WTC11 (cell line): Measurements from ENCODE around the gene SAA2. TPM values are rescaled to one million over a fixed set of nuclear protein-coding genes. Genes with fewer than 3 reads are reported as not detected.

Experiments used
- ATAC-seq: fragments of 200-7000 bp; cut with Tn5 transposase; 2 replicates; pipeline ENCODE4 v1.10.0; 2021; ENCODE audit warnings: mild to moderate bottlenecking, moderate library complexity
- CTCF ChIA-PET: fragments of 300-600 bp; sonication (Branson Sonifier 250); formaldehyde crosslinking; loops from one replicate; lab custom pipeline; 2021; ENCODE audit warnings: antibody characterized with exemption; lab: Charles Lee
- POLR2A ChIA-PET: fragments of 350-600 bp; sonication (Branson Sonifier 250); formaldehyde crosslinking; loops from one replicate; lab custom pipeline; 2021; ENCODE audit warnings: antibody characterized with exemption; lab: Charles Lee
- DNase-seq: peaks from one replicate; pipeline ENCODE4 v3.0.0; 2021; ENCODE audit warnings: low spot score
- H3K27ac Mint-ChIP-seq: 2 replicates; pipeline ENCODE4 v1.8.0; 2021; ENCODE audit warnings: mixed read lengths
- H3K27me3 Mint-ChIP-seq: 2 replicates; pipeline ENCODE4 v1.8.0; 2021; ENCODE audit warnings: low read depth, mild to moderate bottlenecking, moderate library complexity, mixed read lengths
- H3K36me3 Mint-ChIP-seq: 2 replicates; pipeline ENCODE4 v1.8.0; 2021; ENCODE audit warnings: mixed read lengths
- H3K4me1 Mint-ChIP-seq: 2 replicates; pipeline ENCODE4 v1.8.0; 2022; ENCODE audit warnings: mixed read lengths
- H3K4me3 Mint-ChIP-seq: 2 replicates; pipeline ENCODE4 v1.8.0; 2021; ENCODE audit warnings: mild to moderate bottlenecking, moderate library complexity, mixed read lengths
- H3K9me3 Mint-ChIP-seq: 2 replicates; pipeline ENCODE4 v1.8.0; 2021; ENCODE audit warnings: mixed read lengths
- ATF2 ChIP-seq: sonication (generic); formaldehyde crosslinking; IDR thresholded peaks from 2 replicates; pipeline ENCODE4 v1.8.1; 2022; ENCODE audit warnings: low read depth, missing genetic modification reagents, borderline replicate concordance
- CREB1 ChIP-seq: sonication (generic); formaldehyde crosslinking; IDR thresholded peaks from 2 replicates; pipeline ENCODE4 v1.8.0; 2023; ENCODE audit warnings: mild to moderate bottlenecking, missing genetic modification reagents
- ELF4 ChIP-seq: sonication (generic); formaldehyde crosslinking; IDR thresholded peaks from 2 replicates; pipeline ENCODE4 v1.8.1; 2022; ENCODE audit warnings: low read depth, mild to moderate bottlenecking, moderate library complexity, missing genetic modification reagents
- MAX ChIP-seq: sonication (generic); formaldehyde crosslinking; IDR thresholded peaks from 2 replicates; pipeline ENCODE4 v1.8.0; 2022; ENCODE audit warnings: mild to moderate bottlenecking, missing genetic modification reagents
- MYBL2 ChIP-seq: sonication (generic); formaldehyde crosslinking; IDR thresholded peaks from 2 replicates; pipeline ENCODE4 v1.8.1; 2023; ENCODE audit warnings: mild to moderate bottlenecking, moderate library complexity, missing genetic modification reagents
- OVOL2 ChIP-seq: fragments of 250-450 bp; sonication (Bioruptor Pico); IDR thresholded peaks from 2 replicates; pipeline ENCODE4 v1.9.0; 2021; ENCODE audit warnings: mild to moderate bottlenecking, borderline replicate concordance
- RORB ChIP-seq: fragments of 250-450 bp; sonication (Bioruptor Pico); IDR thresholded peaks from 2 replicates; pipeline ENCODE4 v1.9.0; 2021; ENCODE audit warnings: mild to moderate bottlenecking
- SMAD3 ChIP-seq: sonication (generic); formaldehyde crosslinking; IDR thresholded peaks from 2 replicates; pipeline ENCODE4 v1.8.0; 2022; ENCODE audit warnings: missing genetic modification reagents, mild to moderate bottlenecking, borderline replicate concordance
- SOX15 ChIP-seq: fragments of 250-450 bp; sonication (Bioruptor Pico); IDR thresholded peaks from 2 replicates; pipeline ENCODE4 v1.9.0; 2021; ENCODE audit warnings: mild to moderate bottlenecking
- SP1 ChIP-seq: sonication (generic); formaldehyde crosslinking; conservative IDR thresholded peaks from 2 replicates; pipeline ENCODE4 v1.8.1; 2022; ENCODE audit warnings: missing genetic modification reagents
- TCF7 ChIP-seq: sonication (generic); formaldehyde crosslinking; IDR thresholded peaks from 2 replicates; pipeline ENCODE4 v1.8.0; 2022; ENCODE audit warnings: mild to moderate bottlenecking, low read depth, missing genetic modification reagents, moderate library complexity
- TEAD4 ChIP-seq: sonication (generic); formaldehyde crosslinking; IDR thresholded peaks from 2 replicates; pipeline ENCODE4 v1.8.0; 2022; ENCODE audit warnings: mild to moderate bottlenecking, missing genetic modification reagents
- ZBTB21 ChIP-seq: sonication (generic); formaldehyde crosslinking; IDR thresholded peaks from 2 replicates; pipeline ENCODE4 v1.8.1; 2023; ENCODE audit warnings: mild to moderate bottlenecking, missing genetic modification reagents, borderline replicate concordance
- ZNF532 ChIP-seq: fragments of 250-450 bp; sonication (Bioruptor Pico); IDR thresholded peaks from 2 replicates; pipeline ENCODE4 v1.9.0; 2021; ENCODE audit warnings: mild to moderate bottlenecking, borderline replicate concordance
- ZNF671 ChIP-seq: fragments of 250-450 bp; sonication (Bioruptor Pico); IDR thresholded peaks from 2 replicates; pipeline ENCODE4 v1.8.0; 2021; ENCODE audit warnings: mild to moderate bottlenecking
- total RNA-seq: library from RNA; stranded (reverse); gene quantifications from 3 replicates; pipeline ENCODE4 v1.2.3, GENCODE V29; 2021
- TF ChIP-seq, protein P1 (sequence below): sonication (generic); formaldehyde crosslinking; IDR thresholded peaks from 2 replicates; pipeline ENCODE4 v1.8.1; 2022; ENCODE audit warnings: missing genetic modification reagents, borderline replicate concordance
- TF ChIP-seq, protein P2 (sequence below): sonication (generic); formaldehyde crosslinking; IDR thresholded peaks from 2 replicates; pipeline ENCODE4 v1.8.0; 2023; ENCODE audit warnings: missing genetic modification reagents, mild to moderate bottlenecking, borderline replicate concordance
- TF ChIP-seq, protein P3 (sequence below): sonication (generic); formaldehyde crosslinking; IDR thresholded peaks from 2 replicates; pipeline ENCODE4 v1.8.1; 2023; ENCODE audit warnings: mild to moderate bottlenecking, moderate library complexity, missing genetic modification reagents
- TF ChIP-seq, protein P4 (sequence below): sonication (generic); formaldehyde crosslinking; conservative IDR thresholded peaks from 2 replicates; pipeline ENCODE4 v1.8.1; 2023; ENCODE audit warnings: mild to moderate bottlenecking, low read depth, missing genetic modification reagents, moderate library complexity

Gene SAA2
- total RNA-seq, 1 experiment from 2014 or later, result 5.0 TPM

DNA sequence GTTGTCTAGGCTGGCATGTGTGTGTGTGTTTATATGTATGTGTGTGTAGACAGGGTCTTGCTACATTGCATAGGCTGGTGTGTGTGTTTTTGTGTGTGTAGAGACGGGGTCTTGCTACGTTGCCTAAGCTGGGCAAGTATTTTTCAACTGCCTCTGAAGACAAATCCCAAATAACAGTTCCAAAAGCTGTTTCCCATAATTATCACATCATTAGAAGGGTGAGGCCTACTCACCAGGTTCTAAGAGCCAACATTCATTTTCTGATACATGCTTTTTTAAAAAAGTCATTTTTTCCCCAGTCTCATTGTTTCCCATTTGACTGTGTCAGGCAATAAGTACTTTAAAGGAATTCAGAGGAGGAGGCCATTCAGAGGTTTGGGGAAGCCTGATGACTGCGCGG, 40.4 kb upstream of the SAA2 start:
- no peak for TF ChIP-seq SOX15 (CRISPR knock-in tag)
- TF ChIP-seq, protein P1, sequence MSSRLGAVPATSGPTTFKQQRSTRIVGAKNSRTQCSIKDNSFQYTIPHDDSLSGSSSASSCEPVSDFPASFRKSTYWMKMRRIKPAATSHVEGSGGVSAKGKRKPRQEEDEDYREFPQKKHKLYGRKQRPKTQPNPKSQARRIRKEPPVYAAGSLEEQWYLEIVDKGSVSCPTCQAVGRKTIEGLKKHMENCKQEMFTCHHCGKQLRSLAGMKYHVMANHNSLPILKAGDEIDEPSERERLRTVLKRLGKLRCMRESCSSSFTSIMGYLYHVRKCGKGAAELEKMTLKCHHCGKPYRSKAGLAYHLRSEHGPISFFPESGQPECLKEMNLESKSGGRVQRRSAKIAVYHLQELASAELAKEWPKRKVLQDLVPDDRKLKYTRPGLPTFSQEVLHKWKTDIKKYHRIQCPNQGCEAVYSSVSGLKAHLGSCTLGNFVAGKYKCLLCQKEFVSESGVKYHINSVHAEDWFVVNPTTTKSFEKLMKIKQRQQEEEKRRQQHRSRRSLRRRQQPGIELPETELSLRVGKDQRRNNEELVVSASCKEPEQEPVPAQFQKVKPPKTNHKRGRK, result no peak
- TF ChIP-seq, protein P2, sequence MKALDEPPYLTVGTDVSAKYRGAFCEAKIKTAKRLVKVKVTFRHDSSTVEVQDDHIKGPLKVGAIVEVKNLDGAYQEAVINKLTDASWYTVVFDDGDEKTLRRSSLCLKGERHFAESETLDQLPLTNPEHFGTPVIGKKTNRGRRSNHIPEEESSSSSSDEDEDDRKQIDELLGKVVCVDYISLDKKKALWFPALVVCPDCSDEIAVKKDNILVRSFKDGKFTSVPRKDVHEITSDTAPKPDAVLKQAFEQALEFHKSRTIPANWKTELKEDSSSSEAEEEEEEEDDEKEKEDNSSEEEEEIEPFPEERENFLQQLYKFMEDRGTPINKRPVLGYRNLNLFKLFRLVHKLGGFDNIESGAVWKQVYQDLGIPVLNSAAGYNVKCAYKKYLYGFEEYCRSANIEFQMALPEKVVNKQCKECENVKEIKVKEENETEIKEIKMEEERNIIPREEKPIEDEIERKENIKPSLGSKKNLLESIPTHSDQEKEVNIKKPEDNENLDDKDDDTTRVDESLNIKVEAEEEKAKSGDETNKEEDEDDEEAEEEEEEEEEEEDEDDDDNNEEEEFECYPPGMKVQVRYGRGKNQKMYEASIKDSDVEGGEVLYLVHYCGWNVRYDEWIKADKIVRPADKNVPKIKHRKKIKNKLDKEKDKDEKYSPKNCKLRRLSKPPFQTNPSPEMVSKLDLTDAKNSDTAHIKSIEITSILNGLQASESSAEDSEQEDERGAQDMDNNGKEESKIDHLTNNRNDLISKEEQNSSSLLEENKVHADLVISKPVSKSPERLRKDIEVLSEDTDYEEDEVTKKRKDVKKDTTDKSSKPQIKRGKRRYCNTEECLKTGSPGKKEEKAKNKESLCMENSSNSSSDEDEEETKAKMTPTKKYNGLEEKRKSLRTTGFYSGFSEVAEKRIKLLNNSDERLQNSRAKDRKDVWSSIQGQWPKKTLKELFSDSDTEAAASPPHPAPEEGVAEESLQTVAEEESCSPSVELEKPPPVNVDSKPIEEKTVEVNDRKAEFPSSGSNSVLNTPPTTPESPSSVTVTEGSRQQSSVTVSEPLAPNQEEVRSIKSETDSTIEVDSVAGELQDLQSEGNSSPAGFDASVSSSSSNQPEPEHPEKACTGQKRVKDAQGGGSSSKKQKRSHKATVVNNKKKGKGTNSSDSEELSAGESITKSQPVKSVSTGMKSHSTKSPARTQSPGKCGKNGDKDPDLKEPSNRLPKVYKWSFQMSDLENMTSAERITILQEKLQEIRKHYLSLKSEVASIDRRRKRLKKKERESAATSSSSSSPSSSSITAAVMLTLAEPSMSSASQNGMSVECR (CRISPR knock-in tag), result no peak
- no peak for TF ChIP-seq ZNF671
- TF ChIP-seq MAX (CRISPR knock-in tag), result no peak
- no peak for TF ChIP-seq SP1 (CRISPR knock-in tag)
- TF ChIP-seq ELF4 (CRISPR knock-in tag), result no peak
- TF ChIP-seq RORB (CRISPR knock-in tag), result no peak
- TF ChIP-seq SMAD3 (CRISPR knock-in tag), result no peak
- no peak for TF ChIP-seq TCF7 (CRISPR knock-in tag)
- TF ChIP-seq ZBTB21 (CRISPR knock-in tag), result no peak
- TF ChIP-seq, protein P3, sequence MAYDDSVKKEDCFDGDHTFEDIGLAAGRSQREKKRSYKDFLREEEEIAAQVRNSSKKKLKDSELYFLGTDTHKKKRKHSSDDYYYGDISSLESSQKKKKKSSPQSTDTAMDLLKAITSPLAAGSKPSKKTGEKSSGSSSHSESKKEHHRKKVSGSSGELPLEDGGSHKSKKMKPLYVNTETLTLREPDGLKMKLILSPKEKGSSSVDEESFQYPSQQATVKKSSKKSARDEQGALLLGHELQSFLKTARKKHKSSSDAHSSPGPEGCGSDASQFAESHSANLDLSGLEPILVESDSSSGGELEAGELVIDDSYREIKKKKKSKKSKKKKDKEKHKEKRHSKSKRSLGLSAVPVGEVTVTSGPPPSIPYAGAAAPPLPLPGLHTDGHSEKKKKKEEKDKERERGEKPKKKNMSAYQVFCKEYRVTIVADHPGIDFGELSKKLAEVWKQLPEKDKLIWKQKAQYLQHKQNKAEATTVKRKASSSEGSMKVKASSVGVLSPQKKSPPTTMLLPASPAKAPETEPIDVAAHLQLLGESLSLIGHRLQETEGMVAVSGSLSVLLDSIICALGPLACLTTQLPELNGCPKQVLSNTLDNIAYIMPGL (CRISPR knock-in tag), result no peak
- TF ChIP-seq, protein P4, sequence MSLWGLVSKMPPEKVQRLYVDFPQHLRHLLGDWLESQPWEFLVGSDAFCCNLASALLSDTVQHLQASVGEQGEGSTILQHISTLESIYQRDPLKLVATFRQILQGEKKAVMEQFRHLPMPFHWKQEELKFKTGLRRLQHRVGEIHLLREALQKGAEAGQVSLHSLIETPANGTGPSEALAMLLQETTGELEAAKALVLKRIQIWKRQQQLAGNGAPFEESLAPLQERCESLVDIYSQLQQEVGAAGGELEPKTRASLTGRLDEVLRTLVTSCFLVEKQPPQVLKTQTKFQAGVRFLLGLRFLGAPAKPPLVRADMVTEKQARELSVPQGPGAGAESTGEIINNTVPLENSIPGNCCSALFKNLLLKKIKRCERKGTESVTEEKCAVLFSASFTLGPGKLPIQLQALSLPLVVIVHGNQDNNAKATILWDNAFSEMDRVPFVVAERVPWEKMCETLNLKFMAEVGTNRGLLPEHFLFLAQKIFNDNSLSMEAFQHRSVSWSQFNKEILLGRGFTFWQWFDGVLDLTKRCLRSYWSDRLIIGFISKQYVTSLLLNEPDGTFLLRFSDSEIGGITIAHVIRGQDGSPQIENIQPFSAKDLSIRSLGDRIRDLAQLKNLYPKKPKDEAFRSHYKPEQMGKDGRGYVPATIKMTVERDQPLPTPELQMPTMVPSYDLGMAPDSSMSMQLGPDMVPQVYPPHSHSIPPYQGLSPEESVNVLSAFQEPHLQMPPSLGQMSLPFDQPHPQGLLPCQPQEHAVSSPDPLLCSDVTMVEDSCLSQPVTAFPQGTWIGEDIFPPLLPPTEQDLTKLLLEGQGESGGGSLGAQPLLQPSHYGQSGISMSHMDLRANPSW (CRISPR knock-in tag), result no peak
- POLR2A ChIA-PET, result no interaction called here
- CTCF ChIA-PET, result no interaction called here
- DNase-seq (no peak), ATAC-seq (no peak)
- H3K4me3 Mint-ChIP-seq, result no peak overlapping the region
- H3K27ac Mint-ChIP-seq, result no peak overlapping the region; the same call in 1 of the 2 replicates
- H3K36me3 Mint-ChIP-seq, result peaks cover 65% of the 10 kb centered on the region
- H3K27me3 Mint-ChIP-seq, result no peaks in the 10 kb centered on the region
- H3K9me3 Mint-ChIP-seq, result no peaks in the 10 kb centered on the region
- no peaks in the 10 kb centered on the region for H3K4me1 Mint-ChIP-seq

- Mint-ChIP-seq H3K9me3 (no peaks in the 10 kb centered on the region), H3K4me3 (no peak overlapping the region), H3K36me3 (peaks cover 57% of the 10 kb centered on the region), H3K27me3 (no peaks in the 10 kb centered on the region), H3K4me1 (no peaks in the 10 kb centered on the region), H3K27ac (no peak overlapping the region)
- CTCF ChIA-PET, result interaction anchor here (1.1 kb wide), 2 partner anchors 82 to 170 kb away, joined by 3 to 4 read pairs; no protein-coding TSS in a partner anchor
- POLR2A ChIA-PET, result no interaction called here
- ATAC-seq (no peak), DNase-seq (no peak)
- TF ChIP-seq CREB1 (CRISPR knock-in tag), result no peak
- no peak for TF ChIP-seq ATF2 (CRISPR knock-in tag)
- TF ChIP-seq MYBL2 (CRISPR knock-in tag), result no peak
- no peak for TF ChIP-seq TCF7 (CRISPR knock-in tag)
- TF ChIP-seq OVOL2 (CRISPR knock-in tag), result no peak
- TF ChIP-seq TEAD4 (CRISPR knock-in tag), result no peak
- TF ChIP-seq ZNF532, result no peak
These were observed 37.4 kb upstream of the SAA2 start for GRCh38 chr11:18285841-18286240.
